HG02938 (cell line): Measurements from ENCODE around the gene ZMAT3.
A peak's percentile ranks its signal among the peaks of the same experiment; 100 is the strongest.
"Not testable (repeated sequence)": the region's sequence is repeated elsewhere in the genome, so short reads cannot be mapped to it uniquely, and the experiment has no call there.

Experiments
- ATAC-seq: cut with Tn5 transposase; IDR thresholded peaks from one replicate; pipeline ENCODE4 v1.9.1; 2021; ENCODE audit warnings: mild to moderate bottlenecking, moderate library complexity; ENCODE audit not compliant: unreplicated experiment

The ZMAT3 gene

GRCh38 chr3:179069762-179070390 lies 1.7 kb downstream of the ZMAT3 start:
- no peak for ATAC-seq

GRCh38 chr3:179068779-179069530 lies 2.7 kb downstream of the ZMAT3 start:
- no peak for ATAC-seq

GRCh38 chr3:179067839-179068238 lies 3.8 kb downstream of the ZMAT3 start:
- ATAC-seq, result no peak

GRCh38 chr3:179067291-179067690 lies 4.3 kb downstream of the ZMAT3 start:
- no peak for ATAC-seq

GRCh38 chr3:179063945-179064560 lies 7.6 kb downstream of the ZMAT3 start:
- no peak for ATAC-seq

- no peak for ATAC-seq
Observed at GRCh38 chr3:179056326-179056725, 15.3 kb downstream of the ZMAT3 start.

- not testable (repeated sequence) for ATAC-seq
Observed at GRCh38 chr3:179054565-179054964, 17.0 kb downstream of the ZMAT3 start.

- ATAC-seq, result peak; percentile 78
Observed at GRCh38 chr3:179046497-179047353, 24.9 kb downstream of the ZMAT3 start.

GRCh38 chr3:179045719-179046402 lies 25.7 kb downstream of the ZMAT3 start:
- peak; percentile 45 for ATAC-seq

GRCh38 chr3:179038899-179039251 lies 32.7 kb downstream of the ZMAT3 start:
- ATAC-seq, result not testable (repeated sequence)

GRCh38 chr3:179038216-179038898 lies 33.3 kb downstream of the ZMAT3 start:
- no peak for ATAC-seq

- ATAC-seq, result peak; percentile 68
Observed at GRCh38 chr3:179037351-179037750, 34.3 kb downstream of the ZMAT3 start.

- ATAC-seq, result no peak
Observed at GRCh38 chr3:179036626-179037300, 34.8 kb downstream of the ZMAT3 start.

- no peak for ATAC-seq
Observed at GRCh38 chr3:179036226-179036625, 35.4 kb downstream of the ZMAT3 start.

GRCh38 chr3:179035232-179035631 lies 36.4 kb downstream of the ZMAT3 start:
- ATAC-seq, result no peak

- ATAC-seq, result not testable (repeated sequence)
Observed at GRCh38 chr3:179033304-179033657, 38.3 kb downstream of the ZMAT3 start.

- not testable (repeated sequence) for ATAC-seq
Observed at GRCh38 chr3:179032454-179033303, 38.9 kb downstream of the ZMAT3 start.

GRCh38 chr3:179029096-179029495 lies 42.5 kb downstream of the ZMAT3 start:
- ATAC-seq, result no peak

GRCh38 chr3:179028408-179028807 lies 43.2 kb downstream of the ZMAT3 start:
- ATAC-seq, result no peak
